Fibroblast of lung (primary cell): ENCODE data around the gene IL25. TPM values are rescaled to one million over a fixed set of nuclear protein-coding genes. Genes with fewer than 3 reads are reported as not detected.
"Not testable (repeated sequence)": the region's sequence is repeated elsewhere in the genome, so short reads cannot be mapped to it uniquely, and the experiment has no call there.

Source experiments
- DNase-seq, 2 donors: peaks; one replicate each; pipeline versions ENCODE4 v3.0.0 to v3.0.0-alpha.2; 2010; ENCODE audit warnings: low read depth in 2 of 2
- H2AFZ ChIP-seq: 2 replicates; pipeline ENCODE4 v1.5.1; 2012; ENCODE audit warnings: low read length, control low read depth, inconsistent platforms
- H3K27ac ChIP-seq: 2 replicates; pipeline ENCODE4 v1.5.1; 2011; ENCODE audit warnings: low read length, control low read depth; ENCODE audit not compliant: insufficient read depth
- H3K27me3 ChIP-seq: 2 replicates; pipeline ENCODE4 v1.5.1; 2011; ENCODE audit warnings: mild to moderate bottlenecking, low read length; ENCODE audit not compliant: control insufficient read depth, insufficient read depth
- H3K36me3 ChIP-seq: 2 replicates; pipeline ENCODE4 v1.5.1; 2011; ENCODE audit warnings: low read length; ENCODE audit not compliant: control insufficient read depth, insufficient read depth
- H3K4me1 ChIP-seq: 2 replicates; pipeline ENCODE4 v1.5.1; 2011; ENCODE audit warnings: low read length; ENCODE audit not compliant: control insufficient read depth, insufficient read depth; ENCODE audit errors: extremely low read depth
- H3K4me2 ChIP-seq: 2 replicates; pipeline ENCODE4 v1.5.1; 2011; ENCODE audit warnings: low read length, control low read depth; ENCODE audit not compliant: insufficient read depth; ENCODE audit errors: extremely low read depth
- H3K4me3 ChIP-seq, 4 experiments: fragments of 200-600 bp in 1 of 4; sonication (generic) in 1 of 4; replicated peaks in 1 of 4; 2 replicates each; pipeline ENCODE4 v1.5.1; 2011 to 2016; ENCODE audit warnings: low read length in 4 of 4, low read depth in 3 of 4, mild to moderate bottlenecking in 3 of 4, control low read depth in 2 of 4, inconsistent platforms in 1 of 4, mixed read lengths in 1 of 4; ENCODE audit not compliant: insufficient read depth in 1 of 4; ENCODE audit errors: control extremely low read depth in 1 of 4
- H3K79me2 ChIP-seq: 2 replicates; pipeline ENCODE4 v1.5.1; 2012; ENCODE audit warnings: mild to moderate bottlenecking, low read length, inconsistent platforms; ENCODE audit not compliant: control insufficient read depth, insufficient read depth
- H3K9ac ChIP-seq: 2 replicates; pipeline ENCODE4 v1.5.1; 2011; ENCODE audit warnings: mild to moderate bottlenecking, low read length, control low read depth; ENCODE audit not compliant: insufficient read depth
- H3K9me3 ChIP-seq: 2 replicates; pipeline ENCODE4 v1.5.1; 2012; ENCODE audit warnings: low read depth, low read length; ENCODE audit not compliant: control insufficient read depth, insufficient read depth
- H4K20me1 ChIP-seq: 2 replicates; pipeline ENCODE4 v1.5.1; 2011; ENCODE audit warnings: low read length; ENCODE audit not compliant: control insufficient read depth, insufficient read depth; ENCODE audit errors: extremely low read depth
- EZH2 ChIP-seq: IDR thresholded peaks from 2 replicates; pipeline ENCODE4 v1.5.1; 2012; ENCODE audit warnings: low read length, control low read depth, mild to moderate bottlenecking; ENCODE audit errors: missing control alignments
- polyA plus RNA-seq, 2 donors: library from polyadenylated mRNA; depleted of rRNA in 1 of 2; stranded (reverse) in 1 of 2; unstranded in 1 of 2; fragments of >200 nt; gene quantifications; 2 replicates each; pipeline ENCODE4 v1.2.1, GENCODE V29; 2011 to 2012; ENCODE audit warnings: missing spikeins in 1 of 2
- total RNA-seq: library from RNA; depleted of rRNA; stranded (reverse); fragments of >200 nt; gene quantifications from 2 replicates; pipeline ENCODE4 v1.2.1, GENCODE V29; 2014
- TF ChIP-seq, protein P1 (sequence below), 2 donors: IDR thresholded peaks in 1 of 2; conservative IDR thresholded peaks in 1 of 2; 1 replicate in 1 of 2; 2 replicates in 1 of 2; pipeline ENCODE4 v1.5.1; 2011 to 2012; ENCODE audit warnings: low read length in 2 of 2, control low read depth in 1 of 2, inconsistent platforms in 1 of 2, low read depth in 1 of 2, mild to moderate bottlenecking in 1 of 2

The IL25 gene
- total and polyA plus RNA-seq, 2 donors (not counting 1 experiment from before 2014, with no cell fraction given): not detected

DNA sequence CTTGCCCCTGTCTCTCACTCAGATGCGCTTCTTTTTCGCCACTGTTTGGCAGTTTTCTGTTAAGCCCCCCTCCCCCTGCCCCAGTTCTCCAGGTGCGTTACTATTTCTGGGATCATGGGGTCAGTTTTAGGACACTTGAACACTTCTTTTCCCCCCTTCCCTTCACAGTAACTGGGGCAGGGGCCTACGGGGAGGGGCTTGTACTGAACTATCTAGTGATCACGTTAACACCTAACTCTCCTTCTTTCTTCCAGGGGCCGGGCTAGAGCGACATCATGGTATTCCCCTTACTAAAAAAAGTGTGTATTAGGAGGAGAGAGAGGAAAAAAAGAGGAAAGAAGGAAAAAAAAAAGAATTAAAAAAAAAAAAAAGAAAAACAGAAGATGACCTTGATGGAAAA, 47.6 kb upstream of the IL25 start:
- Histone ChIP-seq H4K20me1 (no peaks in the 10 kb centered on the region), H3K79me2 (peaks cover 22% of the 10 kb centered on the region), H3K4me1 (peaks cover 4% of the 10 kb centered on the region), H3K36me3 (peaks cover 13% of the 10 kb centered on the region), H3K9ac (no peak overlapping the region), H3K27ac (no peak overlapping the region), H3K27me3 (no peaks in the 10 kb centered on the region), H3K4me3 (no peak overlapping the region), H3K9me3 (no peaks in the 10 kb centered on the region), H2AFZ (no peak overlapping the region), H3K4me2 (no peak overlapping the region)
- no peak for DNase-seq
- TF ChIP-seq, protein P1, sequence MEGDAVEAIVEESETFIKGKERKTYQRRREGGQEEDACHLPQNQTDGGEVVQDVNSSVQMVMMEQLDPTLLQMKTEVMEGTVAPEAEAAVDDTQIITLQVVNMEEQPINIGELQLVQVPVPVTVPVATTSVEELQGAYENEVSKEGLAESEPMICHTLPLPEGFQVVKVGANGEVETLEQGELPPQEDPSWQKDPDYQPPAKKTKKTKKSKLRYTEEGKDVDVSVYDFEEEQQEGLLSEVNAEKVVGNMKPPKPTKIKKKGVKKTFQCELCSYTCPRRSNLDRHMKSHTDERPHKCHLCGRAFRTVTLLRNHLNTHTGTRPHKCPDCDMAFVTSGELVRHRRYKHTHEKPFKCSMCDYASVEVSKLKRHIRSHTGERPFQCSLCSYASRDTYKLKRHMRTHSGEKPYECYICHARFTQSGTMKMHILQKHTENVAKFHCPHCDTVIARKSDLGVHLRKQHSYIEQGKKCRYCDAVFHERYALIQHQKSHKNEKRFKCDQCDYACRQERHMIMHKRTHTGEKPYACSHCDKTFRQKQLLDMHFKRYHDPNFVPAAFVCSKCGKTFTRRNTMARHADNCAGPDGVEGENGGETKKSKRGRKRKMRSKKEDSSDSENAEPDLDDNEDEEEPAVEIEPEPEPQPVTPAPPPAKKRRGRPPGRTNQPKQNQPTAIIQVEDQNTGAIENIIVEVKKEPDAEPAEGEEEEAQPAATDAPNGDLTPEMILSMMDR (conservative IDR thresholded peaks at IDR 0.05 in 1 of 2, IDR thresholded peaks at IDR 0.05 in 1 of 2; ENCODE audit: low read depth in 1 of 2, low read length in 2 of 2): no peak
- TF ChIP-seq EZH2: no peak

DNA sequence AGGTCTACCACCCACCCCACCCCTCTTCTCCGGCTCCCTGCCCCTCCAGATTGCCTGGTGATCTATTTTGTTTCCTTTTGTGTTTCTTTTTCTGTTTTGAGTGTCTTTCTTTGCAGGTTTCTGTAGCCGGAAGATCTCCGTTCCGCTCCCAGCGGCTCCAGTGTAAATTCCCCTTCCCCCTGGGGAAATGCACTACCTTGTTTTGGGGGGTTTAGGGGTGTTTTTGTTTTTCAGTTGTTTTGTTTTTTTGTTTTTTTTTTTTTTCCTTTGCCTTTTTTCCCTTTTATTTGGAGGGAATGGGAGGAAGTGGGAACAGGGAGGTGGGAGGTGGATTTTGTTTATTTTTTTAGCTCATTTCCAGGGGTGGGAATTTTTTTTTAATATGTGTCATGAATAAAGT, 46.9 kb upstream of the IL25 start:
- H3K27ac ChIP-seq, H3K27me3 ChIP-seq, H3K4me2 ChIP-seq, DNase-seq, H3K9ac ChIP-seq, H3K36me3 ChIP-seq, H3K4me1 ChIP-seq, H2AFZ ChIP-seq, H3K9me3 ChIP-seq, H4K20me1 ChIP-seq, H3K4me3 ChIP-seq: not testable (repeated sequence)
- H3K79me2 ChIP-seq: peaks cover 22% of the 10 kb centered on the region

DNA sequence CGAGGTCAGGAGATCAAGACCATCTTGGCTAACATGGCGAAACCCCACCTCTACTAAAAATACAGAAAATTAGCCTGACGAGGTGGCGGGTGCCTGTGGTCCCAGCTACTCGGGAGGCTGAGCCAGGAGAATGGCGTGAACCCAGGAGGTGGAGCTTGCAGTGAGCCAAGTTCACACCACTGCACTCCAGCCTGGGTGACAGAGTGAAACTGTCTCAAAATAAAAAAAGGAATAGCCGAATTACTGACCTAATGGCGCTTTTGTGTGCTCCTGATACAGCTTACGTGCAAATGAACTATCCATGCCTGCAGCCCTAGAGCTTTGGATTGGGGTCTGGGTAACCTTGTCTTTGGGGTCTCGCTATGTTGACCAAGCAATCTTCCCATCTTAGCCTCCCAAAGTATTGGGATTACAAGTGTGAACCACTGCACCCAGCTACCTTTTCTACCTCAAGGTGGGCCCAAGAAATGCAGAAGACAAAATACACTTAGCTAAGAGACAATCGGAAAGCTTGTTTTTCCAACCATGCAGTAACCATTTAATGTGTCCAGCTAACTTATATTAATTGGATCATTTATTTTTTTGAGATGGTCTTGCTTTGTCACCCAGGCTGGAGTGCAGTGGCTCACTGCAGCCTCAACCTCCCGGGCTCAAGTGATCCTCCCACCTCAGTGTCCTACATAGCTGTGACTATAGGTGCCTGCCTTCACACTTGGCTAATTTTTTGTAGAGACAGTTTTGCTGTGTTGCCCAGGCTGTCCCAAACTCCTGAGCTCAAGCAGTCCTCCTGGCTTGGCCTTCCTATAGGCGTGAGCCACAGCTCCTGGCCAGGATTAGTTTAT, 45.9 kb upstream of the IL25 start:
- Histone ChIP-seq H3K4me1 (peaks cover 4% of the 10 kb centered on the region), H2AFZ (no peak overlapping the region), H3K9me3 (no peaks in the 10 kb centered on the region), H3K9ac (no peak overlapping the region), H3K36me3 (peaks cover 10% of the 10 kb centered on the region), H3K4me2 (no peak overlapping the region), H4K20me1 (no peaks in the 10 kb centered on the region), H3K27me3 (no peaks in the 10 kb centered on the region), H3K27ac (no peak overlapping the region), H3K4me3 (no peak overlapping the region), H3K79me2 (peaks cover 22% of the 10 kb centered on the region)
- TF ChIP-seq, protein P1 (conservative IDR thresholded peaks at IDR 0.05 in 1 of 2, IDR thresholded peaks at IDR 0.05 in 1 of 2; ENCODE audit: low read depth in 1 of 2, low read length in 2 of 2): no peak
- TF ChIP-seq EZH2: no peak
- DNase-seq: no peak
